ENCODE measurements around the gene SH3PXD2A. TPM values are rescaled to one million over a fixed set of nuclear protein-coding genes. Genes with fewer than 3 reads are reported as not detected.
"Not testable (repeated sequence)": the region's sequence is repeated elsewhere in the genome, so short reads cannot be mapped to it uniquely, and the experiment has no call there.

The SH3PXD2A gene
- total RNA-seq, 4 donors from 2014 or later: 12.1 to 68.5 (median 21.7) TPM

DNA sequence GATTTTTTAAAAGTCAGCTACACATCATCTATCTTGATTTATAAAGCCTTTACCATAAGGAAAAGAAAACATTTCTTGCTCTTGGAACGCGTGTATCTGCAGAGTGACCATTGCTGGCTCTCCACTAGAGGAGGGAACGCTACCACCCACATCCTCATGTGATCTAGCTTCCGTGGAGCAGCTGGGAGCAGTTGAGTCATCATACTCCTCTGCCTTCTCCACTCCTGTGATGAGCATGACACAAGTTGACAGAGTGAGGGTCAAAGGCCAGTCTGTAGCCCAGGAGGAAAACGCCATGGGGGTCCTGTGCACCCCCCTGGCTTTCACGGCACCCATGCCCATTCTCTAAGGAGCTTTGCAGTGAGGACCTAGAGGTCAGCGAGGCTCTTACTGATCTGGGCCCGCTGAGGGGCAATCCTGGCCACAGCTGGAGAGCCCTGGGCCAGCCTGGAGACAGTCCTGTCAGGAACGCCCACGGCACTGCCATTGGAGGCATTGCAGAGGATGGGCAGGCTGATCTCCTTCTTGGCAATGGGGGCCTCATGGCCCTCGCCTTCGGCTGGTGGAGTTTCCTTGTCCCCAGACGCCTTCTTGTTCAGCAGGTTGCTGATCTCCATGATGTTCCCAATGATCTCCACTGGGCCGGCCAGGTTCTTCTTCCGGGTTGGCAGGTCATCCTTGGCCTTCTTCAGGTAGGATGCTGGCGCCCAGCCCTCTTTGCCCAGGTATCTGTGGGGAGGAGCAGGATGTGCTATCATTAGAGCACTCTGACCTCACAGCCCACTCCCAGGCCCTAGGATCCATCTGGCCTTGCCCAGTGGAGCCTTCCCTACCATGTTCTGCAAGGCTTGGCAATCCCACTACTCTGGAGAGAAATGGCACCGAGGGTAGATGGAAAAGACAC, 242.7 kb downstream of the SH3PXD2A start:
- no peak for DNase-seq
- H3K4me3 ChIP-seq: no peak overlapping the region
- H3K4me1 ChIP-seq: peaks cover 0 to 29% (median 0%) of the 10 kb centered on the region in 4 donors
- no peaks in the 10 kb centered on the region for H3K9me3 ChIP-seq
- peak overlapping the region in 2 of 4 donors; percentile 30 to 54 for H3K27ac ChIP-seq
- no peaks in the 10 kb centered on the region for H3K27me3 ChIP-seq
- H3K36me3 ChIP-seq: peaks cover 0 to 56% (median 0%) of the 10 kb centered on the region in 3 donors
- no peak for TF ChIP-seq POLR2A (IDR thresholded peaks at IDR 0.05)
- TF ChIP-seq, protein P1, sequence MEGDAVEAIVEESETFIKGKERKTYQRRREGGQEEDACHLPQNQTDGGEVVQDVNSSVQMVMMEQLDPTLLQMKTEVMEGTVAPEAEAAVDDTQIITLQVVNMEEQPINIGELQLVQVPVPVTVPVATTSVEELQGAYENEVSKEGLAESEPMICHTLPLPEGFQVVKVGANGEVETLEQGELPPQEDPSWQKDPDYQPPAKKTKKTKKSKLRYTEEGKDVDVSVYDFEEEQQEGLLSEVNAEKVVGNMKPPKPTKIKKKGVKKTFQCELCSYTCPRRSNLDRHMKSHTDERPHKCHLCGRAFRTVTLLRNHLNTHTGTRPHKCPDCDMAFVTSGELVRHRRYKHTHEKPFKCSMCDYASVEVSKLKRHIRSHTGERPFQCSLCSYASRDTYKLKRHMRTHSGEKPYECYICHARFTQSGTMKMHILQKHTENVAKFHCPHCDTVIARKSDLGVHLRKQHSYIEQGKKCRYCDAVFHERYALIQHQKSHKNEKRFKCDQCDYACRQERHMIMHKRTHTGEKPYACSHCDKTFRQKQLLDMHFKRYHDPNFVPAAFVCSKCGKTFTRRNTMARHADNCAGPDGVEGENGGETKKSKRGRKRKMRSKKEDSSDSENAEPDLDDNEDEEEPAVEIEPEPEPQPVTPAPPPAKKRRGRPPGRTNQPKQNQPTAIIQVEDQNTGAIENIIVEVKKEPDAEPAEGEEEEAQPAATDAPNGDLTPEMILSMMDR (IDR thresholded peaks at IDR 0.05): no peak

DNA sequence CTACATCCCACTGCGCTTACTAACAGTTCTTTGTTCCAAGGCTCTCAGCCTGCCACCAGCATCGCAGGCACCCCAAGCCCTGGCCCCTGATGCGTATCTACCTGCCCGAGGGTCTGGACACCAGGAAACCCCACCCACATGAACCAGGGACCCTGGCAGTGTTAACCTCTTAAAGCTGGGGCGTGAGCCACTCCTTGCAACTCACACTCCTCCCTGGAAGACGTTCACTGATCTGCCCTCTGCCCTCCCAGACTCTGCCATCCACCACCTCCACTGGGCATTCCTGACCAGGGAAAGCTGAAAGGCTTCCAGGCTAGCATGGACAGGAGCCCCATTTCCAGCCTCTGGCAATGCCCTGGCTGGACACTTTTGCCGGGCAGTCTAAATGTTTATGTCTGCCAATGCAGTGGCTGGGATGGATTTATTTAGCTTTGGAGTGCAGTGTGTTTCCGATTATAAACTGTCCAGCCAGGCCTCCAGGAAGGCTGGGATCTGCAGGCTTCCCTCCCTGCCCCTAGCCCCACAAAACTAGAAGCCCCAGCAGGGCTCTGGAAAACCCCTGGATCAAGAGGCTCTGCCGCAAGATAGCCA, 244.4 kb downstream of the SH3PXD2A start:
- peaks cover 0 to 42% (median 0%) of the 10 kb centered on the region in 3 donors for H3K36me3 ChIP-seq
- TF ChIP-seq POLR2A (IDR thresholded peaks at IDR 0.05): no peak
- TF ChIP-seq, protein P1 (IDR thresholded peaks at IDR 0.05): no peak
- H3K27me3 ChIP-seq: no peaks in the 10 kb centered on the region
- peaks cover 0 to 12% (median 0%) of the 10 kb centered on the region in 4 donors for H3K4me1 ChIP-seq
- H3K4me3 ChIP-seq: no peak overlapping the region
- H3K9me3 ChIP-seq: no peaks in the 10 kb centered on the region
- H3K27ac ChIP-seq: no peak overlapping the region
- DNase-seq: no peak

DNA sequence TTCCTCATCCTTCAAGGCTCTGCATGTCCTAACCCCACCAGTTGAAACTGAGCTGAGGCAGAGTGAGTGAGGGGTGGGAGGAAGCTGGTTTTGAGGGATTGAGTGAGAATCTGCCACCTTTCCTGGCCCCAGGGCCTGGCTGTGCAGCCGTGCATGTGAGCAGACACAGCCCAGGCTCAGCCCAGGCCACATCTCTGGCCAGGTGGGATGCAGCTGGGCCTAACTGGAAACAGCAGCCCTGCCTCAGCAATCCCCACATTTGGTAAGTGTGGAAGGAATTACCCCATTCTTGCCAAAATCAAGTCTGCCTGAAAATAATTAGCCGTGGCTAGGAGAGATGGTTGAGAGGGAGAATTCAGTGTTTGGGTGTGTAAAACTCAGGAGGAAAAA, 245.3 kb downstream of the SH3PXD2A start:
- no peak for DNase-seq
- no peak for TF ChIP-seq POLR2A (IDR thresholded peaks at IDR 0.05)
- TF ChIP-seq, protein P1 (IDR thresholded peaks at IDR 0.05): no peak

DNA sequence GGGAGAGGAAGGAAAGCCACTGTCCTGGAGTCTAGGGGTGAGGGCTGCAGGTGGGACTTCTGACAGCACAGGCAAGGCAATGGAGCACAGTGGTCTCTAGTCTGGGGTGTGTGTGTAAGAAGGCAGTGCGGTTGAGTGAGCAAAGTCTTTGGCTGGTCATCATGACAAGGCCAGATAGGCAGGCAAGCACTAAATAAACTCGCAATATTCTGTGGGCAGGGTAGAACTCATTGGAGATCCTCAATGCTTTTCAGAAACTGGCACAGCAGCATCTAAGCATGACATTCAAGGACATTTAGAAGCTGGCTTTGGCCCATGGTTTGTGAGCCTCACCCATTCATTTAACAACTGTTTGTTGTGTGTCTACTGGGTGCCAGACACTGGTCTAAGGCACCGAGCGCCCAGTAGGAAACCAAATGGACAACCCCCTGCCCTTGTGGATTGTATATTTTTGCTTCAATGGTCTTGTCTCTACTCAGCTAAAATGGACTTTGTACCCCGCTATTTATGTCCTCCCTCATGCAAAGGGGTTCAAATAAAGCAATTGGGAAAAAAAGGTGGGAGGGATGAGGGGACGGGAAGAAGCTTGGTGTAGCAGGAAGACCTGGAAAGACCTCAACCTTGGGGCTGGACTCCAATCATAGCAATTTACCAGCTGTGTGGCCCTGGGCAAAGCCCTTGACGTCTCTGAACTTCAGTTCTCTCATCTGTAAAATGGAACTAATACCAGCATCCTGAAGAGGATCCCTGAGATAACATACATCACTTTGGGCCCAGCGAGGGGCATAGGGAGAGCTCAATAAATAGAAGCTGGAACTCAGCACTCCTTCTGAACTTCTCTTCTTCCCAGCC, 245.9 kb downstream of the SH3PXD2A start:
- Histone ChIP-seq H3K4me3 (no peak overlapping the region), H3K4me1 (no peaks in the 10 kb centered on the region), H3K9me3 (no peaks in the 10 kb centered on the region), H3K36me3 (peaks cover 0 to 44% (median 0%) of the 10 kb centered on the region in 3 donors), H3K27me3 (no peaks in the 10 kb centered on the region), H3K27ac (no peak overlapping the region)
- TF ChIP-seq, protein P1 (IDR thresholded peaks at IDR 0.05): no peak
- no peak for TF ChIP-seq POLR2A (IDR thresholded peaks at IDR 0.05)
- no peak for DNase-seq

More for the DNA sequence above, 245.3 kb downstream of the SH3PXD2A start:
- Histone ChIP-seq H3K36me3 (peaks cover 0 to 39% (median 0%) of the 10 kb centered on the region in 3 donors), H3K27ac (no peak overlapping the region), H3K27me3 (no peaks in the 10 kb centered on the region), H3K4me3 (no peak overlapping the region), H3K4me1 (peaks cover 0 to 6% (median 0%) of the 10 kb centered on the region in 4 donors), H3K9me3 (no peaks in the 10 kb centered on the region)

DNA sequence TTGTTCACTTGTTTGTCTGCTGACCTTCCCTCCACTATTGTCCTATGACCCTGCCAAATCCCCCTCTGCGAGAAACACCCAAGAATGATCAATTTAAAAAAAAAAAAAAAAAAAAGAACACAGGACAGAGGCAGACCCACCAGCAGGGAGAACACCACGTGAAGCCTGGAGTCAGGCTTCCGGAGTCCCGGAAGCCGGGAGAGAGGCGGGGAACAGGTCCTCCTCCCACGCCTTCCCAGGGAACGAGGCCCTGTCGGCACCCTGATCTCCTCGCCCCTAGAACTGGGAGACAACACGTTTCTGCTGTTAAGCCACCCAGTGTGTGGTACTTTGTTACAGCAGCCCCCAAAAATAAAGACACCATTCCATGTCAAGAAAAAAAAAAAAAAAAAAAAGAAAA, 247.3 kb downstream of the SH3PXD2A start:
- not testable (repeated sequence) for H3K27me3 ChIP-seq, DNase-seq, H3K9me3 ChIP-seq, H3K27ac ChIP-seq, H3K4me1 ChIP-seq, H3K4me3 ChIP-seq
- H3K36me3 ChIP-seq: peaks cover 0 to 47% (median 0%) of the 10 kb centered on the region in 3 donors

DNA sequence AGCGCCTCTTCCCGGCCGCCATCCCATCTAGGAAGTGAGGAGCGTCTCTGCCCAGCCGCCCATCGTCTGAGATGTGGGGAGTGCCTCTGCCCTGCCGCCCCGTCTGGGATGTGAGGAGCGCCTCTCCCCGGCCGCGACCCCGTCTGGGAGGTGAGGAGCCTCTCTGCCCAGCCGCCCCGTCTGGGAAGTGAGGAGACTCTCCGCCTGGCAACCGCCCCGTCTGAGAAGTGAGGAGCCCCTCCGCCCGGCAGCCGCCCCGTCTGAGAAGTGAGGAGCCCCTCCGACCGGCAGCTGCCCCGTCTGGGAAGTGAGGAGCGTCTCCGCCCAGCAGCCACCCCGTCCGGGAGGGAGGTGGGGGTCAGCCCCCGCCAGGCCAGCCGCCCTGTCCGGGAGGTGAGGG, 248.3 kb downstream of the SH3PXD2A start:
- not testable (repeated sequence) for H3K4me3 ChIP-seq, H3K27me3 ChIP-seq, H3K4me1 ChIP-seq, DNase-seq, H3K27ac ChIP-seq, H3K9me3 ChIP-seq
- H3K36me3 ChIP-seq: peaks cover 0 to 44% (median 0%) of the 10 kb centered on the region in 3 donors

DNA sequence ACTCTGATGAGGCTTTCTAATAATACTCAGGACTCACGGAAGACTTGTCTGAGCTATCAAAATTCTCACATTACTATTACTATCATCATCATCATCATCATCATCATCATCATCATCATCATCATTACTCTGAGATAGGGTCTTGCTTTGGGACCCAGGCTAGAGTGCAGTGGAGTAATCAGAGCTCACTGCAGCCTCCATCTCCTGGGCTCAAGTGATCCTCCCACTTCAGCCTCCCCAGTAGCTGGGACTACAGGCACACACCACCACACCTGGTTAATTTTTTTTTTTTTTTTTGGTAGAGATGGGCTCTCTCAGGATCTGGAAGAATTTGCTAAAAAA, 249.3 kb downstream of the SH3PXD2A start:
- not testable (repeated sequence) for H3K9me3 ChIP-seq, H3K27me3 ChIP-seq, H3K27ac ChIP-seq, H3K4me1 ChIP-seq, H3K4me3 ChIP-seq, DNase-seq
- peaks cover 0 to 34% (median 0%) of the 10 kb centered on the region in 3 donors for H3K36me3 ChIP-seq

Data from Peyer's patch (tissue), 4 donors.